DMS53 treated with DMSO at 0.1 percent for 48 hours (cell line): ENCODE results near the gene TIMM22.
A peak's percentile ranks its signal among the peaks of the same experiment; 100 is the strongest.
"Not testable (repeated sequence)": the region's sequence is repeated elsewhere in the genome, so short reads cannot be mapped to it uniquely, and the experiment has no call there.

Experiments
- DNase-seq: peaks from one replicate; lab custom pipeline; 2025; ENCODE audit not compliant: unreplicated experiment; lab: John Stamatoyannopoulos, UW

The TIMM22 gene

GRCh38 chr17:971861-972260 is 25.1 kb upstream of the TIMM22 start:
- DNase-seq, result not testable (repeated sequence)

- no peak for DNase-seq
These were observed 23.9 kb upstream of the TIMM22 start for GRCh38 chr17:973053-973452.

- DNase-seq, result not testable (repeated sequence)
These were observed 22.2 kb upstream of the TIMM22 start for GRCh38 chr17:974778-975177.

GRCh38 chr17:975371-975915 is 21.5 kb upstream of the TIMM22 start:
- DNase-seq, result no peak

- no peak for DNase-seq
These were observed 20.6 kb upstream of the TIMM22 start for GRCh38 chr17:976312-976711.

GRCh38 chr17:977166-977565 is 19.8 kb upstream of the TIMM22 start:
- no peak for DNase-seq

GRCh38 chr17:978103-979093 is 18.5 kb upstream of the TIMM22 start:
- no peak for DNase-seq

GRCh38 chr17:979212-979538 is 17.8 kb upstream of the TIMM22 start:
- DNase-seq, result peak; percentile 20

- peak; percentile 21 for DNase-seq
These were observed 17.2 kb upstream of the TIMM22 start, which contains the start of gene NXN for GRCh38 chr17:979539-980405. NXN (minus strand) TSS chr17:979776.

GRCh38 chr17:980406-981291 is 16.3 kb upstream of the TIMM22 start:
- DNase-seq, result peak; percentile 75

GRCh38 chr17:981292-981658 is 15.7 kb upstream of the TIMM22 start:
- DNase-seq, result no peak

- DNase-seq, result no peak
These were observed 13.0 kb upstream of the TIMM22 start for GRCh38 chr17:983921-984320.

GRCh38 chr17:986322-986929 is 10.5 kb upstream of the TIMM22 start:
- no peak for DNase-seq

GRCh38 chr17:987931-988330 is 9.0 kb upstream of the TIMM22 start:
- no peak for DNase-seq

- no peak for DNase-seq
These were observed 8.4 kb upstream of the TIMM22 start for GRCh38 chr17:988561-988960.

- DNase-seq, result no peak
These were observed 4.0 kb upstream of the TIMM22 start for GRCh38 chr17:992933-993332.

- not testable (repeated sequence) for DNase-seq
These were observed 1.6 kb upstream of the TIMM22 start for GRCh38 chr17:995324-995723.

- no peak for DNase-seq
These were observed 1.2 kb downstream of the TIMM22 start for GRCh38 chr17:998111-998510.

GRCh38 chr17:1000597-1001461 is 3.9 kb downstream of the TIMM22 start:
- DNase-seq, result no peak
